GM18909 (cell line): ENCODE measurements around the gene PPP2R5B.

ENCODE experiments used
- ATAC-seq: cut with Tn5 transposase; IDR thresholded peaks from one replicate; pipeline ENCODE4 v1.9.1; 2021; ENCODE audit warnings: mild to moderate bottlenecking; ENCODE audit not compliant: unreplicated experiment, poor library complexity

PPP2R5B gene

GRCh38 chr11:64905516-64906313 lies 18.8 kb upstream of the PPP2R5B start:
- ATAC-seq = no peak

GRCh38 chr11:64906314-64906635 lies 18.2 kb upstream of the PPP2R5B start:
- no peak for ATAC-seq

- ATAC-seq = no peak
These were observed 15.7 kb upstream of the PPP2R5B start for GRCh38 chr11:64908766-64909165.

- no peak for ATAC-seq
These were observed 14.7 kb upstream of the PPP2R5B start for GRCh38 chr11:64909653-64910343.

DNA sequence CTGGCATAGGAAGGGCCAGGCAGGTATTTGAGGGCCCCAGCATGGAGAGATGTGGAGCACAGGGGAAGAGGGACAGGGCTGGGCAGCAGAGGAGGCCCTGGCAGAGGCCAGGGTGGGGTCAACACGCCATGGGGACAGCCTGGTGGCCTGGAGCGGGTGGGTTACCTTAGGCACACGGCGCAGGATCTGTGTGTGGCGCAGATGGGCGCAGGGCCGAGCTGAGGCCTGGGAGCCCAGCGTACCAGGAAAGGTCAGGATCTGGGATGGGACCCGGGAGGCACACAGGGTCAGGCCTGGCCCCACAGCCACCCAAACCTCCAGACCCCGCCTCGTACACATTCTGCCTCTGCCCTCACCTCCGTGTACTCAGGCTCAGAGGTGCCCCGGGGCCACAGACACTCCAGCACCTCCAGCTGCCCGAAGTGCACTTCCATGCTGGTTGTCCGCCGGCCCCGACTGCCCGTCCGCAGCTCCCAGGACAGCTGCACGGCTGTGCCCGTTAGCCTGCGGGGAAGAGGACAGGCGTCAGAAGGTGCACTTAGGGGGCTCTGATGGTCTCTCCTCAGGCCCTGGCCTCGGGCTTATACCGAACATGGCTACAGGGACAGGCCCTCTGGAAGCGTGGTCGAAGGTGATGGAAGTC lies 13.9 kb upstream of the PPP2R5B start:
- ATAC-seq = no peak

- ATAC-seq = no peak
These were observed 13.3 kb upstream of the PPP2R5B start for GRCh38 chr11:64911142-64911541.

GRCh38 chr11:64911689-64912088 lies 12.8 kb upstream of the PPP2R5B start:
- ATAC-seq = no peak

DNA sequence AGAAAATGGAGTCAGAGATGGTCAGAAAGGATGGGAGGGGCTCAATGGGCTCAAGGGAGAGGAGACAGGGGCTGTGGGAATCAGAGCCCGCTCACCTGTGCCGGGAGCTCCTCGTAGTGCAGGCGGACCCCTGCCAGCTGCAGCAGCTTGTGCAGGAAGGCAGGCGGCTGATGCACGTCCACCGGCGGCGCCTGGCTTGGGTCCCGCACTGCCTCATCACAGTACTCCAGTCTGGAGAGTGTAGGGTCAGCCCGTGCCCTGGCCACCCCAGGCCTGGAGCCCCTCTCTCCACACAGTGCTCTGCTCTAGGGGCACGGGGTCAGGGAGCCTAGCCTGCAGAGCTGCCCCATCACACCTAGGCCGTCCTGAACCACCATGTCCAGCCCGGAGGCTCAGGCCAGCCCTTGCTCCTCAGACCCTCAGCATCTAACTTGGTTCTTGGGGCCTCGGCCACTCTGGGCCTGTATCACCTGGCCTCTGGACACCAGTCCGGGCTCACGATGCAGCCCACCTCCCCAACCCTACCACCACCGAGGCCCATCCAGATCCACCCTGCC lies 11.2 kb upstream of the PPP2R5B start:
- no peak for ATAC-seq

DNA sequence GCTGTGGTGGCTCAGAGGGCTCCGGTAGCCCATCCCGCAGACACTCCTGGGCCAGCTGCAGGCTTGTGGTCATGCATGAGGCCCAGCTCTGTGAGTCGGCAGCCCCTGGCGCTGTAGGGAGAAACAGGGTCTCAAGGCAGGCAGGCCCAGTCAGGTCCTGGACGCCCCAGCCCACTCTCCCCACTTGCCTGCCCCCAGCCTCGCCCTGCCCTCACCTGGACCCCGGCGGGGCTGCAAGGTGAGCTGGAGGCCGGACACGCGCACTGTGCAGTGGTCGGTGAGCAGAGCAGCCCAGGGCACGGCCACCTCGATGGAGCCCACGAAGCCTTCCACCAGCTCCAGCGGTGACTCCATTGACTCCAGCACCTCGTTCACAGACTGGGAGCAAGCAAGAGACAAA lies 10.4 kb upstream of the PPP2R5B start:
- no peak for ATAC-seq

- no peak for ATAC-seq
These were observed 9.1 kb upstream of the PPP2R5B start for GRCh38 chr11:64915376-64915887.

GRCh38 chr11:64916040-64916774 lies 8.3 kb upstream of the PPP2R5B start:
- peak; percentile 26 for ATAC-seq

DNA sequence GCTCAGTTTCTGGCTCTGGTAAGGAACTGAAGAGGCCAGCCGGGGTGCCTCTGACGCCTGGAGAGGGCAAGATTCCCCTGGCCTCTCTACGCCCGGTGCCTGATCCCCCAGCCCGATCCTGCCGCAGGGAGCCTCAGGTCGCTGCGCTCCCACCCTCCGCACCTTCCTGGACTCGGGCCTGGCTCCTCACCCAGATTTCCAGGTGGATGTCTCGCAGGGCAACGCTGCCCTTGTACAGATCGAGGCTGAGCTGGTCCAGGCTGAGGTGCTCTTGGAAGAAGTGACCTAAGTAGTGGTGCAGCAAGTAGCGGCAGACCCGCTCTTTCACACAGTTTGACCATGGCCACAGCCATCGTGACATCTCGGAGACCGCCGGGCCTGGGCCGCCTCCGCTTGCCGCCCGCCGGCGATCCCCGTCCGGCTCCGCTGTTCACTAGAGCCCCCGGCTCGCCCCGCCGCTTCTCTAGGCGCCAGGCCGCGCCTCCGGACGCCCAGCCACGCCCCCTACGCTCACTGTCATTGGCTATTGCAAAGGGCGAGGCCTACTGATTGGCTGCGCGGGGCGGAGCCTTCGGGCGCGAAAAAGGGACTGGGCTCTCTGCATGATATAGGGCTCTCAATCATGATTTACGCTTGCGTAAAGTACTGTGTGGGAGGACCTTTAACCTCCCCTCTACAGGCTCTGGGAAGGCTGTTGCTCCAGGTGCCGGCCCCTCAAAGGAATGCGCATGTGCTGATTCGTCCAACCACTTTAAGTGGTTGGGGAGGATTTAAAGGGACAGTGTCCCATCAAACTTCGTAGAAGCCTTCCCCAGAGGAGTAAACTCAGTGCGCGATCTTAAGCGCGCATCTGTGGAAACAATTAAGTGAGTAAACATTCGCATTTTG lies 7.5 kb upstream of the PPP2R5B start, which contains the start of gene ATG2A:
TSS of gene ATG2A (minus strand) at position 435 of the 888 bp plus-strand sequence. CDS start at position 361, 74 bp downstream.
- ATAC-seq = peak; percentile 92

- no peak for ATAC-seq
These were observed 6.9 kb upstream of the PPP2R5B start for GRCh38 chr11:64917663-64917995.

- ATAC-seq = no peak
These were observed 6.5 kb upstream of the PPP2R5B start for GRCh38 chr11:64918017-64918416.

DNA sequence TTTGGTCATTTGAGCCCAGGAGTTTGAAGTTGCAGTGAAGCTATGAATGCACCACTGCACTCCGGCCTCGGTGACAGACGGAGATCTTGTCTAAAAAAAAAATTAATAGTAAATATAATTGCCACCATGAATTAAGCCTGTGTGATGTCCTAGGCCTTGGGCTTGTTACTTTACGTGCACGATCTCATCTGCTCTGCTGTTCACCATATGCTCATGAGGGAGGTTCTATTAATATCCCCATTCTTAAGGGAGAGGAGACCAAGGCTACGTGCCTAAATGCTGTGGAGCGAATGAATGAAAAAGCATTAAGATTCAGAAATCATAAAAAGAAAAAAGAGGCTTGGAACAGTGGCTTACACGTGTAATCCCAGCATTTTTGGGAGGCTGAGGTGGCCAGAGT lies 4.9 kb upstream of the PPP2R5B start:
- no peak for ATAC-seq

- no peak for ATAC-seq
These were observed 4.4 kb upstream of the PPP2R5B start for GRCh38 chr11:64920124-64920523.

- no peak for ATAC-seq
These were observed 3.1 kb upstream of the PPP2R5B start for GRCh38 chr11:64921384-64921783.

GRCh38 chr11:64923151-64923661 lies 1.3 kb upstream of the PPP2R5B start:
- ATAC-seq = no peak

GRCh38 chr11:64924910-64925284 lies 408 bp downstream of the PPP2R5B start:
- no peak for ATAC-seq
